ENCODE data around the gene MLH3. TPM values are rescaled to one million over a fixed set of nuclear protein-coding genes. Genes with fewer than 3 reads are reported as not detected.

Gene MLH3
- polyA plus RNA-seq, 1 of the 3 experiments (the other 2 are of a cell fraction), result 3.8 TPM

GRCh38 chr14:75048101-75048500 lies 3.2 kb downstream of the MLH3 start:
- Histone ChIP-seq H3K4me1 (ENCODE audit: control insufficient read depth in 1 of 2, insufficient read depth in 2 of 2, low read depth in 1 of 2, low read length in 1 of 2) (peaks cover 11 to 16% of the 10 kb centered on the region in 2 experiments), H3K4me2 (no peak overlapping the region), H3K36me3 (replicated peaks in 1 of 2; ENCODE audit: control insufficient read depth in 1 of 2, insufficient read depth in 2 of 2, low read length in 1 of 2) (peaks cover 0 to 4% of the 10 kb centered on the region in 2 experiments), H3K27ac (ENCODE audit: low read depth in 2 of 2, low read length in 1 of 2) (no peak overlapping the region), H3K9ac (no peak overlapping the region), H3K9me3 (no peaks in the 10 kb centered on the region), H2AFZ (ENCODE audit: low read depth) (no peak overlapping the region), H3K27me3 (ENCODE audit: insufficient read depth) (no peaks in the 10 kb centered on the region), H3F3A (replicated peaks; ENCODE audit: insufficient read depth) (peaks cover 26% of the 10 kb centered on the region), H3K79me2 (ENCODE audit: insufficient read depth) (peaks cover 3% of the 10 kb centered on the region; the same call in 1 of the 2 replicates), H3K9me2 (no peaks in the 10 kb centered on the region), H4K20me1 (ENCODE audit: insufficient read depth) (no peaks in the 10 kb centered on the region), H3K4me3 (ENCODE audit: low read depth in 2 of 2, low read length in 1 of 2) (no peak overlapping the region)
- TF ChIP-seq SMC3 (IDR thresholded peaks at IDR 0.05; ENCODE audit: low read depth, low read length) (no peak), TAF1 (IDR thresholded peaks at IDR 0.05; ENCODE audit: borderline replicate concordance, low read depth, low read length) (no peak), RFX5 (IDR thresholded peaks at IDR 0.05; ENCODE audit: low read length) (no peak), GABPA (IDR thresholded peaks at IDR 0.05; ENCODE audit: low read depth) (no peak)
- TF ChIP-seq, protein P1, sequence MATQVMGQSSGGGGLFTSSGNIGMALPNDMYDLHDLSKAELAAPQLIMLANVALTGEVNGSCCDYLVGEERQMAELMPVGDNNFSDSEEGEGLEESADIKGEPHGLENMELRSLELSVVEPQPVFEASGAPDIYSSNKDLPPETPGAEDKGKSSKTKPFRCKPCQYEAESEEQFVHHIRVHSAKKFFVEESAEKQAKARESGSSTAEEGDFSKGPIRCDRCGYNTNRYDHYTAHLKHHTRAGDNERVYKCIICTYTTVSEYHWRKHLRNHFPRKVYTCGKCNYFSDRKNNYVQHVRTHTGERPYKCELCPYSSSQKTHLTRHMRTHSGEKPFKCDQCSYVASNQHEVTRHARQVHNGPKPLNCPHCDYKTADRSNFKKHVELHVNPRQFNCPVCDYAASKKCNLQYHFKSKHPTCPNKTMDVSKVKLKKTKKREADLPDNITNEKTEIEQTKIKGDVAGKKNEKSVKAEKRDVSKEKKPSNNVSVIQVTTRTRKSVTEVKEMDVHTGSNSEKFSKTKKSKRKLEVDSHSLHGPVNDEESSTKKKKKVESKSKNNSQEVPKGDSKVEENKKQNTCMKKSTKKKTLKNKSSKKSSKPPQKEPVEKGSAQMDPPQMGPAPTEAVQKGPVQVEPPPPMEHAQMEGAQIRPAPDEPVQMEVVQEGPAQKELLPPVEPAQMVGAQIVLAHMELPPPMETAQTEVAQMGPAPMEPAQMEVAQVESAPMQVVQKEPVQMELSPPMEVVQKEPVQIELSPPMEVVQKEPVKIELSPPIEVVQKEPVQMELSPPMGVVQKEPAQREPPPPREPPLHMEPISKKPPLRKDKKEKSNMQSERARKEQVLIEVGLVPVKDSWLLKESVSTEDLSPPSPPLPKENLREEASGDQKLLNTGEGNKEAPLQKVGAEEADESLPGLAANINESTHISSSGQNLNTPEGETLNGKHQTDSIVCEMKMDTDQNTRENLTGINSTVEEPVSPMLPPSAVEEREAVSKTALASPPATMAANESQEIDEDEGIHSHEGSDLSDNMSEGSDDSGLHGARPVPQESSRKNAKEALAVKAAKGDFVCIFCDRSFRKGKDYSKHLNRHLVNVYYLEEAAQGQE (IDR thresholded peaks at IDR 0.05; ENCODE audit: low read depth, low read length), result no peak
- WGBS (ENCODE audit: low lambda C conversion rate), result 88% methylated on average over 2 of the region's 2 CpGs
- no peak for DNase-seq
- ChIA-PET POLR2A (no interaction called here), CTCF (interaction anchor here (1.3 kb wide), 1 partner anchor 40 kb away, joined by 4 read pairs; no protein-coding TSS in a partner anchor)

GRCh38 chr14:75047506-75047905 lies 3.8 kb downstream of the MLH3 start:
- DNase-seq, result no peak
- H3K4me1 ChIP-seq (ENCODE audit: control insufficient read depth in 1 of 2, insufficient read depth in 2 of 2, low read depth in 1 of 2, low read length in 1 of 2), result peaks cover 11 to 20% of the 10 kb centered on the region in 2 experiments; a peak in 3 of 4 replicates
- CTCF ChIA-PET, result no interaction called here

More at GRCh38 chr14:75047506-75047905, 3.8 kb downstream of the MLH3 start:
- WGBS (ENCODE audit: low lambda C conversion rate), result 94% methylated on average over 4 of the region's 4 CpGs
- Histone ChIP-seq H3K36me3 (replicated peaks in 1 of 2; ENCODE audit: control insufficient read depth in 1 of 2, insufficient read depth in 2 of 2, low read length in 1 of 2) (peaks cover 0 to 2% of the 10 kb centered on the region in 2 experiments), H4K20me1 (ENCODE audit: insufficient read depth) (no peaks in the 10 kb centered on the region), H3K27me3 (ENCODE audit: insufficient read depth) (no peaks in the 10 kb centered on the region), H3K4me2 (no peak overlapping the region), H3K27ac (ENCODE audit: low read depth in 2 of 2, low read length in 1 of 2) (no peak overlapping the region), H3F3A (replicated peaks; ENCODE audit: insufficient read depth) (peaks cover 20% of the 10 kb centered on the region), H3K9ac (no peak overlapping the region), H3K4me3 (ENCODE audit: low read depth in 2 of 2, low read length in 1 of 2) (no peak overlapping the region), H2AFZ (ENCODE audit: low read depth) (no peak overlapping the region), H3K9me2 (no peaks in the 10 kb centered on the region), H3K79me2 (ENCODE audit: insufficient read depth) (peaks cover 6% of the 10 kb centered on the region; the same call in 1 of the 2 replicates), H3K9me3 (no peaks in the 10 kb centered on the region)
- TF ChIP-seq RFX5 (IDR thresholded peaks at IDR 0.05; ENCODE audit: low read length) (no peak), TEAD4 (IDR thresholded peaks at IDR 0.05; ENCODE audit: borderline replicate concordance, insufficient read depth) (no peak), USF1 (IDR thresholded peaks at IDR 0.05; ENCODE audit: borderline replicate concordance, low read depth) (no peak)
- POLR2A ChIA-PET, result no interaction called here

Data from SK-N-SH (cell line).